B cell (primary cell): Measurements from ENCODE around the gene TMEM214. TPM values are rescaled to one million over a fixed set of nuclear protein-coding genes. Genes with fewer than 3 reads are reported as not detected.

Source experiments
- ATAC-seq: fragments of 200-7000 bp; cut with Tn5 transposase; one replicate; pipeline ENCODE4 v1.10.0; 2021; ENCODE audit warnings: low read depth, mild to moderate bottlenecking, moderate number of reproducible peaks, moderate library complexity
- CTCF ChIA-PET: fragments of 350-600 bp; sonication (Branson Sonifier 250); formaldehyde crosslinking; loops from one replicate; lab custom pipeline; 2021; ENCODE audit warnings: antibody characterized with exemption, inconsistent platforms; lab: Charles Lee
- POLR2A ChIA-PET: fragments of 350-600 bp; sonication (Branson Sonifier 250); formaldehyde crosslinking; loops from one replicate; lab custom pipeline; 2021; ENCODE audit warnings: antibody characterized with exemption; lab: Charles Lee
- DNase-seq: peaks from one replicate; pipeline ENCODE4 v3.0.0; 2013
- H2AFZ ChIP-seq: 2 replicates; pipeline ENCODE4 v1.6.1; 2012; ENCODE audit warnings: mild to moderate bottlenecking, low read depth, low read length; ENCODE audit not compliant: insufficient read depth, poor library complexity, severe bottlenecking
- H3K27ac ChIP-seq, 2 donors: 1 replicate in 1 of 2; 2 replicates in 1 of 2; pipeline ENCODE4 v1.5.1; 2012 to 2013; ENCODE audit warnings: low read length in 2 of 2, mild to moderate bottlenecking in 2 of 2, moderate library complexity in 1 of 2
- H3K27me3 ChIP-seq, 4 experiments: fragments of 200-600 bp in 1 of 4; sonication (generic) in 1 of 4; replicated peaks in 1 of 4; 1 replicate in 2 of 4; 2 replicates in 2 of 4; pipeline versions ENCODE4 v1.6.1 to v1.7.0; 2013 to 2016; ENCODE audit warnings: low read length in 3 of 4, mild to moderate bottlenecking in 2 of 4, mixed read lengths in 1 of 4, moderate library complexity in 1 of 4; ENCODE audit not compliant: insufficient read depth in 4 of 4, control insufficient read depth in 3 of 4; ENCODE audit errors: control extremely low read depth in 1 of 4
- H3K36me3 ChIP-seq, 2 experiments: replicated peaks in 1 of 2; 1 replicate in 1 of 2; 2 replicates in 1 of 2; pipeline versions ENCODE4 v1.6.1 to v1.7.1; 2013; ENCODE audit warnings: low read length in 1 of 2; ENCODE audit not compliant: insufficient read depth in 2 of 2, control insufficient read depth in 1 of 2; ENCODE audit errors: control extremely low read depth in 1 of 2, extremely low read depth in 1 of 2
- H3K4me1 ChIP-seq, 2 donors: fragments of 200-600 bp in 1 of 2; sonication (generic) in 1 of 2; 1 replicate in 1 of 2; 2 replicates in 1 of 2; pipeline versions ENCODE4 v1.5.1 to v1.6.1; 2013 to 2017; ENCODE audit warnings: low read length in 2 of 2; ENCODE audit not compliant: control insufficient read depth in 2 of 2, insufficient read depth in 2 of 2
- H3K4me2 ChIP-seq: replicated peaks from 2 replicates; pipeline ENCODE3; 2012; ENCODE audit warnings: mild to moderate bottlenecking, low read depth, low read length; ENCODE audit not compliant: poor library complexity, severe bottlenecking
- H3K4me3 ChIP-seq, 5 experiments: fragments of 200-600 bp in 1 of 5; sonication (generic) in 1 of 5; 1 replicate in 3 of 5; 2 replicates in 2 of 5; pipeline versions ENCODE4 v1.5.1 to v1.7.0; 2011 to 2016; ENCODE audit warnings: low read length in 4 of 5, mild to moderate bottlenecking in 4 of 5, low read depth in 2 of 5, control low read depth in 1 of 5, moderate library complexity in 1 of 5; ENCODE audit not compliant: insufficient read depth in 1 of 5; ENCODE audit errors: control extremely low read depth in 1 of 5, extremely low read depth in 1 of 5
- H3K79me2 ChIP-seq: fragments of 200-600 bp; sonication (generic); one replicate; pipeline ENCODE4 v1.6.0; 2016; ENCODE audit warnings: low read length; ENCODE audit not compliant: control insufficient read depth, insufficient read depth
- H3K9ac ChIP-seq: fragments of 200-600 bp; sonication (generic); 2 replicates; pipeline ENCODE4 v1.6.1; 2017; ENCODE audit warnings: mild to moderate bottlenecking, low read length, moderate library complexity
- H3K9me3 ChIP-seq, 3 donors: one replicate each; pipeline versions ENCODE4 v1.6.1 to v1.7.1; 2013; ENCODE audit warnings: low read length in 2 of 3; ENCODE audit not compliant: control insufficient read depth in 2 of 3, insufficient read depth in 1 of 3; ENCODE audit errors: control extremely low read depth in 1 of 3
- H4K20me1 ChIP-seq: 2 replicates; pipeline ENCODE4 v1.6.0; 2012; ENCODE audit warnings: mild to moderate bottlenecking, low read length; ENCODE audit not compliant: insufficient read depth, control insufficient read depth, poor library complexity, severe bottlenecking
- H3K27ac Mint-ChIP-seq: one replicate; pipeline ENCODE4 v1.8.0; 2021; ENCODE audit warnings: mixed read lengths
- H3K27me3 Mint-ChIP-seq: one replicate; pipeline ENCODE4 v1.8.0; 2021; ENCODE audit warnings: mixed read lengths
- H3K4me1 Mint-ChIP-seq: one replicate; pipeline ENCODE4 v1.8.0; 2021; ENCODE audit warnings: mixed read lengths
- H3K4me3 Mint-ChIP-seq: one replicate; pipeline ENCODE4 v1.8.0; 2021; ENCODE audit warnings: mixed read lengths
- H3K9me3 Mint-ChIP-seq: one replicate; pipeline ENCODE4 v1.8.0; 2022; ENCODE audit warnings: mixed read lengths; ENCODE audit not compliant: insufficient read depth
- CTCF ChIP-seq: fragments of 200-600 bp; IDR thresholded peaks from one replicate; pipeline ENCODE4 v1.8.0; 2022; ENCODE audit warnings: antibody characterized with exemption, mild to moderate bottlenecking
- EZH2 ChIP-seq: IDR thresholded peaks from 2 replicates; pipeline ENCODE4 v1.6.1; 2012; ENCODE audit warnings: borderline replicate concordance, low read depth, mild to moderate bottlenecking, moderate library complexity, low read length; ENCODE audit not compliant: insufficient read depth, poor library complexity, severe bottlenecking
- WGBS: methylation state at CpG from one replicate; pipeline ENCODE4 v1.1.5; 2013; ENCODE audit warnings: missing lambda C conversion rate; ENCODE audit not compliant: insufficient coverage; 5-methylcytosine and 5-hydroxymethylcytosine counted together
- intact Hi-C: fragments of 100-400 bp; cut with micrococcal nuclease; formaldehyde crosslinking; loops from one replicate; pipeline ENCODE4 v1.10.0; 2022
- polyA plus RNA-seq: library from polyadenylated mRNA; depleted of rRNA; stranded (reverse); fragments of >200 nt; gene quantifications from 2 replicates; pipeline ENCODE4 v1.2.3, GENCODE V29; 2012
- total RNA-seq, 2 donors: library from RNA; stranded (reverse); fragments of 120-200 nt in 1 of 2; gene quantifications; 1 replicate in 1 of 2; 2 replicates in 1 of 2; pipeline versions ENCODE4 v1.2.3 to v1.2.4, GENCODE V29; 2013 to 2022

The TMEM214 gene
- total and polyA plus RNA-seq, 2 donors (not counting 1 experiment from before 2014, with no cell fraction given), result 80.1 to 91.1 TPM

GRCh38 chr2:27082773-27083409 is 50.1 kb downstream of the TMEM214 start:
- H3K9me3 ChIP-seq, result no peaks in the 10 kb centered on the region
- H2AFZ ChIP-seq, result no peak overlapping the region
- H3K9ac ChIP-seq, result no peak overlapping the region
- TF ChIP-seq CTCF (no peak), EZH2 (no peak)
- peaks cover 26 to 42% of the 10 kb centered on the region in 2 donors for H3K4me1 ChIP-seq
- DNase-seq (no peak), ATAC-seq (no peak)
- no peaks in the 10 kb centered on the region for H3K27me3 Mint-ChIP-seq
- peaks cover 29% of the 10 kb centered on the region for H3K4me1 Mint-ChIP-seq
- H3K4me3 Mint-ChIP-seq, result no peak overlapping the region
- POLR2A ChIA-PET, result interaction anchor here (2.7 to 3.0 kb wide), 2 partner anchors 11 to 32 kb away, joined by 15 to 22 read pairs; partner anchors contain the start of genes AGBL5 and OST4
- 96% methylated on average over 25 of the region's 27 CpGs for WGBS
- peaks cover 0 to 11% (median 4%) of the 10 kb centered on the region in 4 experiments for H3K27me3 ChIP-seq
- H3K4me2 ChIP-seq, result no peak overlapping the region
- H3K79me2 ChIP-seq, result peaks cover 4% of the 10 kb centered on the region
- H3K36me3 ChIP-seq, result no peaks in the 10 kb centered on the region
- H3K9me3 Mint-ChIP-seq, result no peaks in the 10 kb centered on the region
- no peak overlapping the region for H3K27ac Mint-ChIP-seq
- no peak overlapping the region for H3K27ac ChIP-seq
- no peak overlapping the region for H3K4me3 ChIP-seq
- intact Hi-C loops, result loop anchor here (10.0 kb wide), 2 partner anchors 298 to 1792 kb away; partner anchors contain the start of genes CENPA and TRMT61B
- CTCF ChIA-PET, result interaction anchor here (1.0 to 4.7 kb wide), 5 partner anchors 11 to 197 kb away, joined by 3 to 30 read pairs (median 3); partner anchors contain the start of genes ABHD1, AGBL5 and OST4
- no peaks in the 10 kb centered on the region for H4K20me1 ChIP-seq
